Measurements from ENCODE around the gene PTK6.

- TF ChIP-seq, protein P1, sequence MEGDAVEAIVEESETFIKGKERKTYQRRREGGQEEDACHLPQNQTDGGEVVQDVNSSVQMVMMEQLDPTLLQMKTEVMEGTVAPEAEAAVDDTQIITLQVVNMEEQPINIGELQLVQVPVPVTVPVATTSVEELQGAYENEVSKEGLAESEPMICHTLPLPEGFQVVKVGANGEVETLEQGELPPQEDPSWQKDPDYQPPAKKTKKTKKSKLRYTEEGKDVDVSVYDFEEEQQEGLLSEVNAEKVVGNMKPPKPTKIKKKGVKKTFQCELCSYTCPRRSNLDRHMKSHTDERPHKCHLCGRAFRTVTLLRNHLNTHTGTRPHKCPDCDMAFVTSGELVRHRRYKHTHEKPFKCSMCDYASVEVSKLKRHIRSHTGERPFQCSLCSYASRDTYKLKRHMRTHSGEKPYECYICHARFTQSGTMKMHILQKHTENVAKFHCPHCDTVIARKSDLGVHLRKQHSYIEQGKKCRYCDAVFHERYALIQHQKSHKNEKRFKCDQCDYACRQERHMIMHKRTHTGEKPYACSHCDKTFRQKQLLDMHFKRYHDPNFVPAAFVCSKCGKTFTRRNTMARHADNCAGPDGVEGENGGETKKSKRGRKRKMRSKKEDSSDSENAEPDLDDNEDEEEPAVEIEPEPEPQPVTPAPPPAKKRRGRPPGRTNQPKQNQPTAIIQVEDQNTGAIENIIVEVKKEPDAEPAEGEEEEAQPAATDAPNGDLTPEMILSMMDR (IDR thresholded peaks at IDR 0.05 in 4 of 5, conservative IDR thresholded peaks at IDR 0.05 in 1 of 5), result no peak
- TF ChIP-seq POLR2A (IDR thresholded peaks at IDR 0.05), result no peak
Measured at GRCh38 chr20:63499338-63499969, 37.7 kb downstream of the PTK6 start.

All from gastrocnemius medialis (tissue), 4 donors.